ENCODE measurements around the gene FFAR3. TPM values are rescaled to one million over a fixed set of nuclear protein-coding genes. Genes with fewer than 3 reads are reported as not detected.

Gene FFAR3
- total and polyA plus RNA-seq, 2 of the 8 experiments (the other 6 are each of a cell fraction or from before 2014, with no cell fraction given) = not detected

- Histone ChIP-seq H3K56ac (replicated peaks; ENCODE audit: insufficient read length, low read depth, low read length) (no peak overlapping the region), H3K9me3 (ENCODE audit: insufficient read depth in 2 of 2, low read depth in 1 of 2, low read length in 1 of 2) (no peaks in the 10 kb centered on the region)
- POLR2A ChIA-PET (ENCODE audit: partially characterized antibody) = interaction anchor here (0.9 kb wide), 1 partner anchor 147 kb away, joined by 4 read pairs; no protein-coding TSS in a partner anchor
- TF ChIP-seq RXRA (IDR thresholded peaks at IDR 0.05; ENCODE audit: insufficient read depth, low read depth, low read length) = no peak
- TF ChIP-seq SIN3A (conservative IDR thresholded peaks at IDR 0.05 in 1 of 2, IDR thresholded peaks at IDR 0.05 in 1 of 2; ENCODE audit: low read depth in 1 of 2, low read length in 2 of 2) = no peak
- TF ChIP-seq CHD2 (IDR thresholded peaks at IDR 0.05; ENCODE audit: low read length) = no peak
- TF ChIP-seq CHD1 (IDR thresholded peaks at IDR 0.05; ENCODE audit: low read depth, low read length) = no peak
- no peak for TF ChIP-seq POLR2AphosphoS5 (IDR thresholded peaks at IDR 0.05; ENCODE audit: low read depth, low read length)
- no peak for TF ChIP-seq EP300 (IDR thresholded peaks at IDR 0.05; ENCODE audit: borderline replicate concordance in 1 of 2, low read depth in 2 of 2, low read length in 2 of 2)
- no peak for TF ChIP-seq CEBPB (IDR thresholded peaks at IDR 0.05; ENCODE audit: low read depth, low read length)
- no peak for TF ChIP-seq NANOG (IDR thresholded peaks at IDR 0.05; ENCODE audit: insufficient read depth, low read depth, low read length, poor library complexity, severe bottlenecking)
- no peak for TF ChIP-seq GABPA (IDR thresholded peaks at IDR 0.05; ENCODE audit: borderline replicate concordance, insufficient read depth, low read length)
Measured at GRCh38 chr19:35349614-35350521, 8.4 kb upstream of the FFAR3 start.

More at GRCh38 chr19:35349614-35350521, 8.4 kb upstream of the FFAR3 start:
- Histone ChIP-seq H4K5ac (ENCODE audit: insufficient read length, low read depth, low read length) (no peak overlapping the region), H2AFZ (ENCODE audit: low read length) (no peak overlapping the region), H2BK12ac (ENCODE audit: low read depth, low read length) (no peak overlapping the region), H4K20me1 (replicated peaks in 1 of 2; ENCODE audit: control insufficient read depth in 1 of 2, insufficient read depth in 2 of 2, low read length in 2 of 2) (no peaks in the 10 kb centered on the region), H2BK5ac (ENCODE audit: low read depth, low read length) (no peak overlapping the region), H3K79me1 (ENCODE audit: low read depth, low read length) (no peaks in the 10 kb centered on the region), H3K27me3 (replicated peaks in 1 of 4; ENCODE audit: control insufficient read depth in 3 of 4, extremely low read depth in 1 of 4, insufficient read depth in 3 of 4, low read length in 3 of 4) (no peaks in the 10 kb centered on the region), H2AK5ac (ENCODE audit: low read depth, low read length) (no peak overlapping the region), H3K4me2 (ENCODE audit: insufficient read depth in 1 of 2, low read depth in 2 of 2, low read length in 2 of 2) (no peak overlapping the region), H4K8ac (ENCODE audit: extremely low read depth, insufficient read depth, low read length) (no peak overlapping the region; the same call in 1 of the 2 replicates), H3K23ac (ENCODE audit: insufficient read length) (no peak overlapping the region), H2BK20ac (ENCODE audit: low read length) (no peak overlapping the region), H3K79me2 (ENCODE audit: control insufficient read depth in 1 of 2, insufficient read depth in 2 of 2, low read length in 2 of 2) (no peaks in the 10 kb centered on the region), H3K23me2 (ENCODE audit: low read depth, low read length) (no peaks in the 10 kb centered on the region; the same call in 1 of the 2 replicates), H3K4me3 (ENCODE audit: extremely low read depth in 1 of 4, insufficient read depth in 2 of 4, low read depth in 3 of 4, low read length in 4 of 4) (no peak overlapping the region), H3K36me3 (ENCODE audit: control insufficient read depth in 2 of 4, insufficient read depth in 4 of 4, low read length in 3 of 4) (no peaks in the 10 kb centered on the region), H4K91ac (replicated peaks; ENCODE audit: insufficient read length, low read length) (no peak overlapping the region), H3K9ac (replicated peaks in 1 of 4; ENCODE audit: extremely low read depth in 1 of 4, low read depth in 3 of 4, low read length in 3 of 4) (no peak overlapping the region), H3K4ac (replicated peaks; ENCODE audit: insufficient read length, low read depth, low read length) (no peak overlapping the region), H3K18ac (ENCODE audit: extremely low read depth, low read length) (no peak overlapping the region), H2BK120ac (replicated peaks; ENCODE audit: low read depth, low read length) (no peak overlapping the region), H3K14ac (ENCODE audit: insufficient read length) (no peak overlapping the region), H3K4me1 (replicated peaks in 1 of 4; ENCODE audit: control insufficient read depth in 3 of 4, insufficient read depth in 4 of 4, low read length in 3 of 4) (peaks cover 0 to 2% (median 0%) of the 10 kb centered on the region in 4 experiments; a peak in 2 of 7 replicates), H3K27ac (ENCODE audit: low read depth, low read length) (no peak overlapping the region), H2BK15ac (ENCODE audit: low read length) (no peak overlapping the region)
- 94% methylated on average over 15 of the region's 17 CpGs; no CpG with 5 or more reads in 1 of the 2 experiments for WGBS, 2 experiments (ENCODE audit: extremely low coverage in 1 of 2, insufficient coverage in 1 of 2, insufficient read length in 1 of 2, insufficient replicate concordance in 2 of 2, low coverage in 1 of 2, low lambda C conversion rate in 2 of 2, missing lambda C conversion rate in 1 of 2)
- CTCF ChIA-PET (ENCODE audit: partially characterized antibody) = interaction anchor here (0.9 to 2.0 kb wide), 7 partner anchors 8 to 294 kb away, joined by 3 to 7 read pairs (median 4); partner anchors contain the start of gene FFAR3
- DNase-seq (ENCODE audit: low read depth in 1 of 2, low spot score in 2 of 2) (peak in 1 of 2 experiments; percentile 34), FAIRE-seq (no peak)

All from H1 (cell line).